IMR-90 (cell line): ENCODE measurements around the gene PCDHGC5. TPM values are rescaled to one million over a fixed set of nuclear protein-coding genes. Genes with fewer than 3 reads are reported as not detected.

Experiments
- ATAC-seq: fragments of 200-7000 bp; cut with Tn5 transposase; 2 replicates; pipeline ENCODE4 v1.9.1; 2020; ENCODE audit warnings: low read depth, mild to moderate bottlenecking, moderate library complexity
- BruUV-seq: library from RNA; stranded (reverse); fragments of 400-500 nt; replicated peaks from 2 replicates; lab custom pipeline; 2021; lab: Mats Ljungman, UMichigan
- CTCF ChIA-PET: fragments of 300-600 bp; formaldehyde crosslinking; extraction: SDS; loops from one replicate; lab custom pipeline; 2021; ENCODE audit warnings: antibody characterized with exemption; lab: Yijun Ruan, JAX
- POLR2A ChIA-PET: fragments of 300-600 bp; sonication (Branson Sonifier 250); formaldehyde crosslinking; loops from one replicate; lab custom pipeline; 2022; ENCODE audit warnings: antibody characterized with exemption; ENCODE audit not compliant: unreplicated experiment; lab: Charles Lee
- DNase-seq: peaks from one replicate; pipeline ENCODE4 v3.0.0; 2013
- H2AFZ ChIP-seq: replicated peaks from 2 replicates; pipeline ENCODE3; 2013; ENCODE audit warnings: low read length, mild to moderate bottlenecking; ENCODE audit not compliant: poor library complexity
- H2AK5ac ChIP-seq: 2 replicates; pipeline ENCODE4 v1.6.1; 2013; ENCODE audit warnings: low read depth, low read length, inconsistent platforms
- H2AK9ac ChIP-seq: replicated peaks from 2 replicates; pipeline ENCODE3; 2013; ENCODE audit warnings: mild to moderate bottlenecking, low read depth, low read length, moderate library complexity; ENCODE audit not compliant: poor library complexity
- H2BK120ac ChIP-seq: 2 replicates; pipeline ENCODE4 v1.6.1; 2013; ENCODE audit warnings: low read depth, low read length, inconsistent platforms
- H2BK15ac ChIP-seq: 3 replicates; pipeline ENCODE4 v1.6.1; 2013; ENCODE audit warnings: low read depth, low read length, inconsistent platforms
- H2BK20ac ChIP-seq: 2 replicates; pipeline ENCODE4 v1.6.1; 2013; ENCODE audit warnings: low read depth, mild to moderate bottlenecking, inconsistent platforms, low read length, moderate library complexity
- H2BK5ac ChIP-seq: 2 replicates; pipeline ENCODE4 v1.6.1; 2013; ENCODE audit warnings: mild to moderate bottlenecking, low read depth, low read length, inconsistent platforms; ENCODE audit not compliant: poor library complexity, severe bottlenecking
- H3K14ac ChIP-seq: replicated peaks from 2 replicates; pipeline ENCODE4 v1.6.1; 2013; ENCODE audit warnings: low read depth, low read length, inconsistent platforms
- H3K18ac ChIP-seq: 2 replicates; pipeline ENCODE4 v1.6.1; 2013; ENCODE audit warnings: low read depth, low read length, control low read depth
- H3K23ac ChIP-seq: 2 replicates; pipeline ENCODE4 v1.6.1; 2013; ENCODE audit warnings: low read depth, low read length, inconsistent platforms
- H3K27ac ChIP-seq: 2 replicates; pipeline ENCODE4 v1.5.1; 2013; ENCODE audit warnings: mild to moderate bottlenecking, control low read depth, low read length; ENCODE audit not compliant: insufficient read depth
- H3K27me3 ChIP-seq: 2 replicates; pipeline ENCODE4 v1.6.1; 2013; ENCODE audit warnings: low read length; ENCODE audit not compliant: control insufficient read depth, insufficient read depth
- H3K36me3 ChIP-seq: 2 replicates; pipeline ENCODE4 v1.6.1; 2013; ENCODE audit warnings: low read length, mixed read lengths; ENCODE audit not compliant: control insufficient read depth, insufficient read depth
- H3K4ac ChIP-seq: 2 replicates; pipeline ENCODE4 v1.6.1; 2013; ENCODE audit warnings: low read depth, low read length, inconsistent platforms
- H3K4me1 ChIP-seq: 2 replicates; pipeline ENCODE4 v1.6.1; 2013; ENCODE audit warnings: low read length, mixed read lengths; ENCODE audit not compliant: control insufficient read depth, insufficient read depth
- H3K4me2 ChIP-seq: 2 replicates; pipeline ENCODE4 v1.6.1; 2013; ENCODE audit warnings: low read depth, mild to moderate bottlenecking, control low read depth, low read length, moderate library complexity
- H3K4me3 ChIP-seq: 2 replicates; pipeline ENCODE4 v1.5.1; 2013; ENCODE audit warnings: low read depth, mild to moderate bottlenecking, control low read depth, low read length, moderate library complexity; ENCODE audit not compliant: insufficient read depth
- H3K56ac ChIP-seq: 2 replicates; pipeline ENCODE4 v1.6.1; 2013; ENCODE audit warnings: low read length, inconsistent platforms; ENCODE audit not compliant: insufficient read depth; ENCODE audit errors: extremely low read depth
- H3K79me1 ChIP-seq, 2 experiments: 2 replicates each; pipeline ENCODE4 v1.6.1; 2013; ENCODE audit warnings: low read length in 2 of 2, inconsistent platforms in 1 of 2, low read depth in 1 of 2
- H3K9ac ChIP-seq: 2 replicates; pipeline ENCODE4 v1.6.1; 2013; ENCODE audit warnings: low read depth, low read length, control low read depth
- H3K9me1 ChIP-seq: 2 replicates; pipeline ENCODE4 v1.6.1; 2013; ENCODE audit warnings: low read length, inconsistent platforms; ENCODE audit not compliant: insufficient read depth
- H3K9me3 ChIP-seq: 2 replicates; pipeline ENCODE4 v1.6.1; 2013; ENCODE audit warnings: low read length; ENCODE audit not compliant: control insufficient read depth, insufficient read depth
- H4K20me1 ChIP-seq: 2 replicates; pipeline ENCODE4 v1.6.1; 2013; ENCODE audit warnings: low read length, inconsistent platforms; ENCODE audit not compliant: insufficient read depth
- H4K5ac ChIP-seq: 2 replicates; pipeline ENCODE4 v1.6.1; 2013; ENCODE audit warnings: mild to moderate bottlenecking, low read depth, low read length, control low read depth
- H4K8ac ChIP-seq, 2 experiments: 2 replicates each; pipeline ENCODE4 v1.6.1; 2013; ENCODE audit warnings: low read depth in 2 of 2, low read length in 2 of 2, control low read depth in 1 of 2, inconsistent platforms in 1 of 2
- H4K91ac ChIP-seq: 2 replicates; pipeline ENCODE4 v1.6.1; 2013; ENCODE audit warnings: low read depth, low read length, inconsistent platforms; ENCODE audit not compliant: insufficient read depth
- CEBPB ChIP-seq: IDR thresholded peaks from 2 replicates; pipeline ENCODE4 v1.6.1; 2012; ENCODE audit warnings: low read depth, low read length, improper control_type of control experiment
- CHD1 ChIP-seq: IDR thresholded peaks from 2 replicates; pipeline ENCODE4 v1.6.1; 2012; ENCODE audit warnings: low read depth, low read length, improper control_type of control experiment
- FOS ChIP-seq: fragments of 150-350 bp; IDR thresholded peaks from 2 replicates; pipeline ENCODE4 v1.6.1; 2016; ENCODE audit warnings: low read depth, low read length
- MAFK ChIP-seq: IDR thresholded peaks from 2 replicates; pipeline ENCODE4 v1.6.1; 2012; ENCODE audit warnings: low read depth, low read length, improper control_type of control experiment
- POLR2A ChIP-seq: IDR thresholded peaks from 2 replicates; pipeline ENCODE4 v1.6.1; 2012; ENCODE audit warnings: mild to moderate bottlenecking, low read depth, low read length
- RAD21 ChIP-seq: IDR thresholded peaks from 2 replicates; pipeline ENCODE4 v1.6.1; 2012; ENCODE audit warnings: low read length, improper control_type of control experiment
- WGBS, 2 experiments: methylation state at CpG; one replicate each; pipeline versions ENCODE4 v1.1.5 to v1.1.7; 2013; ENCODE audit warnings: missing lambda C conversion rate in 2 of 2; ENCODE audit not compliant: insufficient read length in 1 of 2; ENCODE audit errors: extremely low coverage in 2 of 2; 5-methylcytosine and 5-hydroxymethylcytosine counted together
- dilution Hi-C: fragments of 300-500 bp; cut with HindIII; formaldehyde crosslinking; loops from one replicate; pipeline ENCODE4 v1.14.3; 2018; ENCODE audit warnings: low sequenced_read_pairs; ENCODE audit not compliant: unreplicated experiment
- in situ Hi-C: fragments of 300-500 bp; cut with MboI; formaldehyde crosslinking; loops from 3 replicates; pipeline ENCODE4 v1.14.3; 2019; ENCODE audit warnings: low sequenced_read_pairs, inconsistent platforms, mixed read lengths
- intact Hi-C: fragments of 100-400 bp; cut with micrococcal nuclease; formaldehyde crosslinking; loops from 2 replicates; pipeline ENCODE4 v1.10.0; 2022
- polyA plus RNA-seq, 3 experiments: library from polyadenylated mRNA; depleted of rRNA; stranded (reverse); fragments of >200 nt; gene quantifications; 2 replicates each; pipeline ENCODE4 v1.2.3, GENCODE V29; 2012; ENCODE audit warnings: low replicate concordance in 1 of 3
- total RNA-seq: library from RNA; depleted of rRNA; stranded (reverse); fragments of >200 nt; gene quantifications from 2 replicates; pipeline ENCODE4 v1.2.3, GENCODE V29; 2012
- TF ChIP-seq, protein P1 (sequence below): fragments of 150-350 bp; IDR thresholded peaks from 2 replicates; pipeline ENCODE4 v1.6.1; 2017; ENCODE audit warnings: mild to moderate bottlenecking, antibody characterized with exemption, low read length, low read depth
- TF ChIP-seq, protein P2 (sequence below): conservative IDR thresholded peaks from 2 replicates; pipeline ENCODE4 v1.5.1; 2012; ENCODE audit warnings: mild to moderate bottlenecking, low read depth, low read length, improper control_type of control experiment

The PCDHGC5 gene
- total and polyA plus RNA-seq, 2 of the 4 experiments (the other 2 are of a cell fraction): 2.9 to 3.8 TPM

DNA sequence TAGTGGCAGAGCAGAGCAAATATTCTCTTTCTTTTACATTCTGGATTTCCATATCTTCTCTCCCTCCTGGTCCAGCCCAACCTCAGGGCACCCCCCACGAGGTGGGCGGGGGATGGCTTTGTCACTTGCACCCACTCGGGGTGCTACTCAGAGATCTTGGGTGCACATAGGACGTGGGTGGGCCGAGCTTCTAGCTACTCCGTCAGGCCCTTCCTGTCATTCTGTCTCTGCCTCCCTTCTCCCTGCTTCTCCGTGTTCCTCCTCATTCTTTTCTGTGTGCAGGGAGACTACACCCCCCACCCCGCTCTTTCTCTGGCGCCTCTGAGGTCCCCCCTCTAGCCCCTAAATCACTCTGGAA is 19.5 kb downstream of the PCDHGC5 start (continued):
- TF ChIP-seq CHD1: no peak

DNA sequence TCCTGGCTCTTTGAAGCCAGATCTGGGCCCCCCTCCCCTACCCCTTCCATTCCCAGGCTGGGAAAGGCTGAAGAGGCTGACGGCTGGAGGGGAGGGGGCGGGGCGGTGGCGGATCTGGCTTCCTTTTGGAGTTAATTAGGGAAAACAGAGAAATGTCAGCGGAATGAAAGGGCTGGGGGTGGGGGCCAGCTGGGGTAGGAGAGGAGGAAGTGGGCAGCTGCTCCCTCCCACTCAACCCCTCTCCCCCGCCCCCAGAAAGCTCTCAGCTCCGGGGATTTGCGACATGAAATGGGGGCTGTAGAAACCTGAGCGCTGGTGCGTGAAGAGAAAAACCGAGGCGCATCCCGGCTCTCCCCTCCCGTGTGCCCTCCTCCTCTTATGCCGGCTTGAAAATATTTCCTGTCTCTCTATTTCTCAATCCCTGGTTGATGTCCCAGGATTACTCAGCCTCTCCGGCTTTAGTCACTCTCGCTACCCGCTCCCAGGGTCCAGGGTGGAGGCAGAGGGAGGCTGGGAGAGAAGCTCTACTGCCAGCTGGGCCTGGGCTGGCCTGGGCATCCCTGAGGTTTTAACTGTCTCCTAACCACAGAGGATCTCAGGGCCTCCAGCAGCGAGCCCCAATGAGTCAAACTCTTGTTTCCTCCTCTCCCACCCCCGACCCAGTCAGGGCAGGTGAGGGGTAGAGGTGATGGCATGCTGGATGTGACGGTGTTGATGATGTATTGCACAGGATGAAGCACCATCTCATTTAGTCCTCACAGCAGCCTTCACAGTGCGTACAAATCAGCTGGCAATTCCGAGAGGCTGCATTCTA is 20.1 kb downstream of the PCDHGC5 start:
- Histone ChIP-seq H3K79me1 (peaks cover 6 to 37% of the 10 kb centered on the region in 2 experiments), H3K4me2 (peak overlapping the region; percentile 45), H3K4me1 (peaks cover 39% of the 10 kb centered on the region), H4K5ac (peak overlapping the region; percentile 82), H3K27ac (peak overlapping the region; percentile 96), H3K14ac (peak overlapping the region; percentile 95), H3K18ac (peak overlapping the region; percentile 86), H2BK20ac (peak overlapping the region; percentile 92), H3K27me3 (no peaks in the 10 kb centered on the region), H3K4ac (peak overlapping the region; percentile 98), H2BK15ac (peak overlapping the region; percentile 77; the same call in 2 of the 3 replicates), H2BK120ac (peak overlapping the region; percentile 98), H3K9ac (peak overlapping the region; percentile 68), H3K9me1 (peaks cover 18% of the 10 kb centered on the region; the same call in 1 of the 2 replicates), H2AK5ac (peak overlapping the region; percentile 94), H4K8ac (peak overlapping the region; percentile 83 to 91), H3K9me3 (no peaks in the 10 kb centered on the region), H4K91ac (peak overlapping the region; percentile 91), H3K23ac (peak overlapping the region; percentile 79; the same call in 1 of the 2 replicates), H2AK9ac (peak overlapping the region; percentile 85), H2BK5ac (peak overlapping the region; percentile 93), H4K20me1 (peaks cover 16% of the 10 kb centered on the region), H3K36me3 (peaks cover 36% of the 10 kb centered on the region), H2AFZ (peak overlapping the region; percentile 70), H3K4me3 (peak overlapping the region; percentile 7; the same call in 1 of the 2 replicates), H3K56ac (peak overlapping the region; percentile 33)
- 0% methylated on average over 5 of the region's 23 CpGs; no CpG with 5 or more reads in 1 of the 2 experiments for WGBS, 2 experiments
- BruUV-seq: no TSS peak
- POLR2A ChIA-PET: interaction anchor here (0.6 kb wide), 1 partner anchor 55 kb away, joined by 3 read pairs; no protein-coding TSS in a partner anchor
- dilution Hi-C loops (no loop called here), in situ Hi-C loops (no loop called here), intact Hi-C loops (loop anchor here (1.0 to 2.0 kb wide), 3 partner anchors 12 to 33 kb away; partner anchors contain the start of gene PCDHGC5)
- peak; percentile 97 for DNase-seq
- peak; percentile 72 for ATAC-seq
- TF ChIP-seq POLR2A (peak; percentile 70), RAD21 (0 out of 2 replicates have a peak, but pooled peaks have one; percentile 14), MAFK (0 out of 2 replicates have a peak, but pooled peaks have one; percentile 2), CEBPB (peak; percentile 97), CHD1 (0 out of 2 replicates have a peak, but pooled peaks have one; percentile 12), FOS (peak; percentile 87)
- TF ChIP-seq, protein P1, sequence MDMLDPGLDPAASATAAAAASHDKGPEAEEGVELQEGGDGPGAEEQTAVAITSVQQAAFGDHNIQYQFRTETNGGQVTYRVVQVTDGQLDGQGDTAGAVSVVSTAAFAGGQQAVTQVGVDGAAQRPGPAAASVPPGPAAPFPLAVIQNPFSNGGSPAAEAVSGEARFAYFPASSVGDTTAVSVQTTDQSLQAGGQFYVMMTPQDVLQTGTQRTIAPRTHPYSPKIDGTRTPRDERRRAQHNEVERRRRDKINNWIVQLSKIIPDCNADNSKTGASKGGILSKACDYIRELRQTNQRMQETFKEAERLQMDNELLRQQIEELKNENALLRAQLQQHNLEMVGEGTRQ: no peak
- TF ChIP-seq, protein P2, sequence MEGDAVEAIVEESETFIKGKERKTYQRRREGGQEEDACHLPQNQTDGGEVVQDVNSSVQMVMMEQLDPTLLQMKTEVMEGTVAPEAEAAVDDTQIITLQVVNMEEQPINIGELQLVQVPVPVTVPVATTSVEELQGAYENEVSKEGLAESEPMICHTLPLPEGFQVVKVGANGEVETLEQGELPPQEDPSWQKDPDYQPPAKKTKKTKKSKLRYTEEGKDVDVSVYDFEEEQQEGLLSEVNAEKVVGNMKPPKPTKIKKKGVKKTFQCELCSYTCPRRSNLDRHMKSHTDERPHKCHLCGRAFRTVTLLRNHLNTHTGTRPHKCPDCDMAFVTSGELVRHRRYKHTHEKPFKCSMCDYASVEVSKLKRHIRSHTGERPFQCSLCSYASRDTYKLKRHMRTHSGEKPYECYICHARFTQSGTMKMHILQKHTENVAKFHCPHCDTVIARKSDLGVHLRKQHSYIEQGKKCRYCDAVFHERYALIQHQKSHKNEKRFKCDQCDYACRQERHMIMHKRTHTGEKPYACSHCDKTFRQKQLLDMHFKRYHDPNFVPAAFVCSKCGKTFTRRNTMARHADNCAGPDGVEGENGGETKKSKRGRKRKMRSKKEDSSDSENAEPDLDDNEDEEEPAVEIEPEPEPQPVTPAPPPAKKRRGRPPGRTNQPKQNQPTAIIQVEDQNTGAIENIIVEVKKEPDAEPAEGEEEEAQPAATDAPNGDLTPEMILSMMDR: no peak
- CTCF ChIA-PET: interaction anchor here (0.8 to 1.9 kb wide), 5 partner anchors 15 to 49 kb away, joined by 3 to 10 read pairs (median 5); no protein-coding TSS in a partner anchor
